GM21737 (cell line): ENCODE measurements around the gene RCVRN.

Experiments
- ATAC-seq: cut with Tn5 transposase; IDR thresholded peaks from one replicate; pipeline ENCODE4 v1.9.1; 2021; ENCODE audit warnings: mild to moderate bottlenecking, moderate library complexity; ENCODE audit not compliant: unreplicated experiment

Gene RCVRN

GRCh38 chr17:9859781-9860180 is 45.3 kb downstream of the RCVRN start:
- ATAC-seq: no peak

- no peak for ATAC-seq
These were observed 50.0 kb downstream of the RCVRN start for GRCh38 chr17:9855036-9855435.

- ATAC-seq: no peak
These were observed 50.8 kb downstream of the RCVRN start for GRCh38 chr17:9854255-9854654.

- ATAC-seq: no peak
These were observed 54.9 kb downstream of the RCVRN start for GRCh38 chr17:9850151-9850550.
